Measurements from ENCODE around the gene ANKRD36. TPM values are rescaled to one million over a fixed set of nuclear protein-coding genes. Genes with fewer than 3 reads are reported as not detected.
"Not testable (repeated sequence)": the region's sequence is repeated elsewhere in the genome, so short reads cannot be mapped to it uniquely, and the experiment has no call there.

The ANKRD36 gene
- total RNA-seq, 1 donor = 59.0 TPM

DNA sequence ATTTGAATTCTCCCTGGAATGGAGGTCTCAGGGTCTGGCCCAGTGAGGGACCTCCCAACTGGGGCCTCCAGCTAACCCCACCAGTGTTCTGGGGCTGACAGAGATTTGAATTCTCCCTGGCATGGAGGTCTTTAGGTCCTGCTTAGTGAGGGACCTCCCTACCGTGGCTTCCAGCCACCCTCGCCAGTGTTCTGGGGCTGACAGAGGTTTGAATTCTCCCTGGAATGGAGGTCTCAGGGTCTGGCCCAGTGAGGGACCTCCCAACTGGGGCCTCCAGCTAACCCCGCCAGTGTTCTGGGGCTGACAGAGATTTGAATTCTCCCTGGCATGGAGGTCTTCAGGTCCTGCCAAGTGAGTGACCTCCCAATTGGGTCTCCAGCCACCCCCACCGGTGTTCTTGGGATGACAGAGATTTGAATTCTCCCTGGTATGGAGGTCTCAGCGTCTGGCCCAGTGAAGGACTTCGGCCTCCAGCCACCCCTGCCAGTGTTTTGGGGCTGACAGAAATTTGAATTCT is 155.2 kb downstream of the ANKRD36 start:
- DNase-seq (ENCODE audit: low read depth in 2 of 3, low spot score in 2 of 3) = peak in 1 of 3 donors; percentile 0

DNA sequence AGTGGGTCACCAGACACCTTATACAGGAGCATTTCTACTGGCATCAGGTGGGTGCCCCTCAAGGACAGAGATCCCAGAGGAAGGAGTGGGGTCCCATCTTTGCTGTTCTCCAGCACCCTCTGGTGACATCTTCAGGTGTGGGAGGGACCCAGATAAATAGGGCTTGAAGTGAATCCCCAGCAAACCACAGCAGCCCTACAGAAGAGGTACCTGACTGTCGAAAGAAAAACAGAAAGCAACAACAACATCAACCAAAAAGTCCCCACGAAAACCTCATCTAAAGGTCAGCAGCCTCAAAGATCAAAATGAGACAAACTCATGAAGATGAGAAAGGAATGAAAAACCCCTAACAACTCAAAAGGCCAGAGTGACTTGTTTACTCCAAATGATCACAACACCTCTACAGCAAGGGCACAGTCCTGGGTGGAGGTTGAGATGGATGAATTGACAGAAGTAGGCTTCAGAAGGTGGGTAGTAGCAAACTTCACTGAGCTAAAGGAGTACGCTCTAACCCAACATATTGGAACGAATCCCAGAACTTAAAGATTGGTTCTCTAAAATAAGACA is 163.4 kb downstream of the ANKRD36 start:
- not testable (repeated sequence) for DNase-seq (ENCODE audit: low read depth in 2 of 3, low spot score in 2 of 3)

DNA sequence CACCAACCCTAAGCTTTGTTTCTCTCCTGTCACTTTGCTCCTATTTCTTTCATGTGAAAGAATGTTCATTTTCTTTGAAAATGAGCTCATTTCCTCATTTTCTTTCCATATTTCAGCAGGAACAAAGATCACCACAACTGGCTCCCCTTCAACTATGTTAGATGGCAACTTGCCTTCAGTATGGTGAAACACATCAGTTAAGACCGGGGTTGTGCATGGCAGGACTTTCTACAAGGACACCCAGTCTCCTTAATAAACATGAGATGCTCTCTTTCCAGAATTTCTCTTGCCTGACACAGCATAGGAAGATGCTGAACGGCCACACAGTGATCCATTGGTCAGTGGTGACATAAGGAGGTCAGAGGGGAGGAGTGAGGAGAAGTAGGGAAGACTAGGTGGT is 172.2 kb downstream of the ANKRD36 start:
- DNase-seq (ENCODE audit: low read depth in 2 of 3, low spot score in 2 of 3) = not testable (repeated sequence)

- not testable (repeated sequence) for DNase-seq (ENCODE audit: low read depth in 2 of 3, low spot score in 2 of 3)
Measured at GRCh38 chr2:97293687-97294086, 180.7 kb downstream of the ANKRD36 start.

Small RNA genes lying within 50 kb of the gene (small RNA-seq; reads per million reads assigned to genes)
- not detected for gene RN7SL313P

Other genes starting within 250 kb of the ANKRD36 start
- gene SEMA4C, start 243.1 kb upstream of the ANKRD36 start, total RNA-seq = 26.1 TPM
- 15.1 TPM for gene FAM178B, start 126.6 kb upstream of the ANKRD36 start, total RNA-seq
- gene FAHD2B, start 18.3 kb upstream of the ANKRD36 start, total RNA-seq = 28.3 TPM

Data from hematopoietic multipotent progenitor cell (in vitro differentiated cells).